Stimulated activated CD4-positive, alpha-beta T cell treated with anti-CD3 and anti-CD28 coated beads, Interleukin-15, amount 100 ng/mL, for 48 hours (primary cell): ENCODE data around the gene TRIM28.
"Not testable (repeated sequence)": the region's sequence is repeated elsewhere in the genome, so short reads cannot be mapped to it uniquely, and the experiment has no call there.

Experiments used
- DNase-seq, 2 donors: peaks; one replicate each; pipeline ENCODE4 v3.0.0-alpha.2; 2020; ENCODE audit warnings: low read depth in 2 of 2

TRIM28 gene

DNA sequence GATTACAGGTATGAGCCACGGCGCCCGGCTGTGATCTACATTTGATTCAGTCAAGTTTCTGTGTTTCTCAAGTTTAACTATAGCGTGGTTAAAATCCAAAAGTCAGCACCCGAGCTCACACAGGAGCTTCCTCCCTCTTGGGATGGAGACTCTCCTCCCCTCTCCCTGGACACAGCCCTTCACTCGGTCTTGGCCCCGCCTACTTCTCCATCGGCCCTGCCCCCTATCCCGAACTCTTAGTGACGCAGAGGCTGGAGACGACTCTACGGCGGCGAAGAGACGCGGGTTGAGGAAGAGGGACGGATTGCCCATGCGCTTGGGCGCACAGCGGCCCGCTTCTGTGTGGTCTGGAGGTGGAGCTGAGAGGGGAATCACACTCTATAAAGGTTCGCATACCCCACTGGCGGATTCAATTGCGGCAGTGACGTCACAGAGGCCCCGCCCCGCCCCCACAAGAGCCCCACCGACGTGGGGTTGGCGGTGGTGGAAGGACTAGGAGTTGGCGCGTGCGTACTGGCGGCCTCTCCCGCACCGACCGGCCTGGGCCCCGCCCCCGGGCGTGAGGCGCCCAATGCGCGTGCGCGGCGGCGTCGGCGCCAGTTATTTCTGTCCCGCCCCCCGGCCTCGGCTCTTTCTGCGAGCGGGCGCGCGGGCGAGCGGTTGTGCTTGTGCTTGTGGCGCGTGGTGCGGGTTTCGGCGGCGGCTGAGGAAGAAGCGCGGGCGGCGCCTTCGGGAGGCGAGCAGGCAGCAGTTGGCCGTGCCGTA lies at the start of gene TRIM28:
TSS of gene TRIM28 (plus strand) at position 239 of the 765 bp plus-strand sequence. CDS start 694 bp downstream, outside the sequence.
- peak; percentile 99 to 100 for DNase-seq

DNA sequence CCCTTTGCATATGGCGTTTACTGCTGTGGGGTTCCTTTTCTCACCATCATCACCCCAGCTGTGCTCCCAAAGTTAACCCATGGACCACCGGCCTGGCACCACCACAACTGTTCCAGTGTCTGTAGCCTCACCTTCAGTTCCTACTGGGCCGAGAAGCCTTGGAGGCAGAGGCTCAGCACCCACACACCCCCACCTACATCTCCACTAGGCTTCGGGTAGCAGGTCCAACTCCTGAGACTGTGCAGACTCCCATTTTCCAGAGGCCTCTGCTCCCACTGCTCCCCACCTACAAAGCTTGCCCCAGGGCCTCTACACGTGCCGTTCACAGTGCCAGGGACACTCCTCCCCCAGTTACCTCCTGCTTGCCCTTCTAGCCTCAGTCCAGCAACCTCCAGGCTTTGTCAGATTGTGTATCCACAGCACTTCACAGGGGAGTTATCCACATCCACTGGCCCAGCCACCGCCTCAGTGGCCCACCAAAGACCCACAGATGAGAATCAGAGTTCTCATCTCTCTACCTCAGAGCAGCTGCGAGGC lies 46.2 kb upstream of the TRIM28 start:
- DNase-seq: no peak

DNA sequence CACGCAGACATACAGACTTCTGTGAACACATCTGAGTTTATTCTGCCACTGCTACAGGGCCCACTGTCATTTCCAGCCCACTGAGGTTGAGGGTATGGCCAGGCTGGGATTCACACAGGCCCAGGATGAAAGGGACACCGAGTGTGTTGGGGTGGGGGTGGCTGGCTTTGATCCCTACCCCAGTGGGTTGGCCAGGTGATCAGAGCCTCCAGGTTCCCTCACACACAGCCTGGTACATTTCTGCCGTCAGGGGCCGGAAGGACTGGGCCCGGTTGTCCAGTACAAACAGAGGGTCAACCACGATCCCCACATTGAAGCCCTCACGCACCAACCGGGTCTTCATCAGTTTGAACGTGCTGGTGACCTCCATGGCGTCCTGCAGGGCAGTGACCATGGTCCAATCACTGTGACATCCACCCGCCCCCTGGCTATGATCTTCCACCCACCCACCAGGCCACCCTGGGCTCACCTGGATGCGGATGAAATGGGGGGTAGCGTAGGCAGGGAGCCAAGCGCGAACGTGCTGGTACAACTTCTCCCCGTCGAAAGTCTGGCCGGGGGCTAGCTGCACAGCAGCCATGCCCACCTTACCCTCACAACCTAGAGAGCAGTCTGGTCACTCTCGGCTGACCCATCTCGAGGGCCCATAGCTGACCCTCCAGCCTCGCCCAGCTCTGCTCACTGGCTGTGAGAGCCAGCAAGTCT lies 45.4 kb upstream of the TRIM28 start:
- DNase-seq: no peak

DNA sequence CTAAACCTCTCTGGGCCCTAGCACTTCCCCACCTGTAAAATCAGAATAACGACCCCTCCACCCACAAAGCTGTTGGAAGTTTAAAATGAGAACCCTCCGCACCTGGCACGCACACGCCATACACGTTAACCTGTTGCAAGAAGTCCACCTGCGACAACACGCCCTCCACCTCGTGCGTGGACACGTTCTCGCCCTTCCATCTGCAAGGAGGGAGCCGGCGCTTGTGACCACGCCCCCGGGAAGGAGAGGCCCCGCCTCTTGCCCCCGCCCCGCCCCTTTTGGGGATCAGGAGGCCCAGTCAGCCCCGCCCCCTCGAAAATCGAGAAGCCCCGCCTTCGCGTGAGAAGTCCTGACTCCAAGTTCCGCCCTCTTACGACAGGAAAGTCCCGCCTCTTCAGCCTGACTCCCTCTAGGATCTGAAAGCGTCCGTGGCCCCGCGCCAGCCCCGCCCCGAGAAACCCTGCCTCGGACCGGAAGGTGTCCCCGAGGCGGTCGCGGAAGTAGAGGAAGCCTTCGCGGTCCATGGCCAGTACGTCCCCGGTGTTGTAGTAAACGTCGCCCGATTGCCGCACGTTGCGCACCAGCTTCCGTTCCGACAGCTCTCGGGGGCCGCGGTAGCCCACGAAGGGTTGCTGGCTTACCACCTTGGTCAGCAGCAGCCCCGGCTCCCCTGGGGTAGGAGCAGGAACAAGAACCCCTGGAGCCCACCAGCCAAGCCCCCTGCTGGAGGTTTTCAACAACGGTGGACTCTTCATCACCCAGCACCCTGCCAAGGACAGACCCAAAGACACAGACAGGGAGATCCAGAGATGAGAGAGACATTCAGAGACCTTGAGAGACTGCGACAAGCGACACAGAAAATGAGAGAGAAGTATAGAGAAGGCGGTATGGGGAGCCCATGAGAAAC lies 44.6 kb upstream of the TRIM28 start:
- DNase-seq: peak; percentile 99 to 100

DNA sequence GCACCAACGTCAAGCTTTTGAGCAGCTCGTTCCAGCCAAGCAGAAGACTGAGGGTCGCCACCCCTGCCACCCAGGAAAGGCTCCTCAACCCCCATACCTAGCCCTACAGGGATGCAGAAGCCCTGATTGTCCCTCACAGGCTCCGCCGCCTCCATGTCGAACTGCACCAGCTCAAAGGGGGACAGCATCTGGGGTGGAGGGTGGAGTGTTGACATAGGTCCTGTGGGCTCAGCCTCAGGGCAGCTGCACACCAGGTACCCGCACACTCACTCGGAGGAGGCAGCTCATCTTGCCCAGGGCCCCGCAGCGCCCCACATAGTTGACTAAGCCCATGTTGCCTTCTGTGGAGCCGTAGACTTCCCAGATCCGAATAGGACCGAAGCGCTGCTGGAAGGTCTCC lies 43.6 kb upstream of the TRIM28 start:
- no peak for DNase-seq

DNA sequence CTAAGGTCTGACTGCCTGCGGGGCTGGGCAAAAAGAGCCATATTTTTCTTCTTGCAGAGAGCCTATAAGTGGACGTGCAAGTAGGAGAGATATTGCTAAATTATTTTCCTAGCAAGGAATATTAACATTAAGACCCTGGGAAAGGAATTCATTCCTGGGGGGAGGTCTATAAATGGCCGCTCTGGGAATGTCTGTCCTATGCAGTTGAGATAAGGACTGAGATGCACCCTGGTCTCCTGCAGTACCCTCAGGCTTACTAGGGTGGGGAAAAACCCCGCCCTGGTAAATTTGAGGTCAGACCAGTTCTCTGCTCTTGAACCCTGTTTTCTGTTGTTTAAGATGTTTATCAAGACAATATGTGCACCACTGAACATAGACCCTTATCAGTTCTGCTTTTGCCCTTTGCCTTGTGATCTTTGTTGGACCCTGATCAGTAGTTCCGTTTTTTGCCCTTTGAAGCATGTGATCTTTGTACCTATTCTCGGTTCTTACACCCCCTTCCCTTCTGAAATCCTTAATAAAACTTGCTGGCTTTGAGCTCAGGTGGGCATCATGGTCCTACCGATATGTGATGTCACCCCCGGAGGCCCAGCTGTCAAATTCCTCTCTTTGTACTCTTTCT lies 36.2 kb upstream of the TRIM28 start:
- DNase-seq: not testable (repeated sequence)

DNA sequence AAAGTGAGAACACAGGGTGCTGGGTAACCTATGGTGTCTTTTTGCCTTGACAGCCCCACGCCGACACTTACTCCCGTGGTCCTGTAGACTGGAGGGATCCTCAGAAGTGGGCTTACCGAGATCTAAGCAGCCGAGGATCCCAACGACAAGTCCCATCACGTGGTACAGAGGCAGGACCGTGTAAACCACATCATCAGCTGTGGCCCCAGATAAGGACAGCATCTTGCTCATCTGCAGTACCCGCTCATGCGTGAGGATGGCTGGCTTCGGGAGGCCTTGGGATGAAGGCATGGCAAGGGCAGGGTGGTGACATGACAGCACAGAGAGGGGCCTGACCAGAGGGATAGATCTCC lies 34.2 kb upstream of the TRIM28 start:
- DNase-seq: no peak

DNA sequence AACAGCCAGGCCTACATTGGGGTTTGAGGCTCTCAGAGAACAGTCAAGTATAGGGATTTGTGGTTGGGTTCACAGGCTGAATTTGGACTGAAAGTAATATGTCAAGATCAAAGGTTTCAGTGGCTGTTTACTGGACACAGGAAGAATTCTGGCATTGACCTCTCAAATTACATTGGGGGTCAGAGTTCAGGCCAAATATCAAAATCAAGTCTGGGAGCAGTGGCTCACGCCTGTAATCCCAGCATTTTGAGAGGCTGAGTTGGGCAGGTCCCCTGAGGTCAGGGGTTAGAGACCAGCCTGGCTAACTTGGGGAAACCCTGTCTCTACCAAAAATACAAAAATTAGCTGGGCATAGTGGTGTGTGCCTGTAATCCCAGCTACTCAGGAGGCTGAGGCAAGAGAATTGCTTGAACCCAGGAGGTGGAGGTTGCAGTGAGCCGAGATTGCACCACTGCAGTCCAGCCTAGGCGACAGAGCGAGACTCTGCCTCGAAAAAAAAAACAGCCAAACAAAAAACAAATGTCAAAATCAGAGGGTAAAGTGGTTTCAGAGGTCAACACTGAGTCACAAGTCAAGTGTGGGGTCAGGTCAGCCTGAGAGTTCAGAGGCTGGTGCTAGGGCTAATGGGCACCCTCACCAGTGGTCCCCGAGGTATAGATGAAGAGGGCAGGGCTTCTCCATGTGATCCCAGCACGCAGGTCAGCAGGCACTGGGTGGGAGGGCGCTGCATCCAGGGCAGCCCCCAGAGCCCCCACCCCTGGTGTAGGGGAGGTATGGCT lies 33.6 kb upstream of the TRIM28 start:
- no peak for DNase-seq

DNA sequence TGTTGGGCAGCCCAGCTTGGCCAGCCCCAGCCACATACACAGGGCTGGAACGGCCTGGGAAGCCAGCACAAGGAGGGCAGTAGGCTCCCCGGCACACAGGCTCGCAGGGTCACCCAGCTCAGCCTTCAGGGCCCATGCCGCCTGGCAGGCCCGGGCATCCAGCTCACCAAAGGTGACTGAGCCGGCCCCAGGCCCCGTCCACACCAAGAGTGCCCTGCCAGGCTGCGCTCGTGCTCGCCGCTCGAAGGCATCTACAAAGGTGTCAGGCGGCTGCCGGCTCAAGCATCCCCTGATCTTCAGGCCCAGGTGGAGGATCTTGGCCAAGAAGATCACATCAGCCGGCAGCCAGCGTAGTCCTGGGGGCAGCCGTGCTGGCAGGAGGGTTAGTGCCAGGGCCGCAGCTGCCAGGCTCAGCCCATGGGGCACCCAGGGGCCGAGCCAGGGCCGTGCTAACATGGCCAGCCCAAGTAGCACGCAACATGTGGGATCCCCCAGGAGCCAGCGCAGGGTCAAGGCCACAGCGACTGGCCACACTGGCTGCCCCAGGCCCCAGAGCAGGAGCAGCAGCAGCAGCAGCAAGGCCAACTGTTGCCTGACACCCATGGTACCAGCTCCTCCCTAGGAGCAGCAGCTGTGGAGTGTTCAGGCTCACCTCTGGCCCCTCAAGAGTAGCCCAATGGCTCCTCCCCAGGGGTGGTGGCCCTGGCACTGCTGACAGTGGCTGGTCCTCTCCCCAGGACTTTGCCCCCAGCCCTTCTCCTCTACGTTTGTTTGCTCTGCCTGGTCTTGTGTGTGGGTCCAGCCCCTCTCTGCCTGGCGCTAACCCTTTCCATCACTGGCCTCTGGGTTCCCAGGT lies 32.3 kb upstream of the TRIM28 start, which contains the start of gene SLC27A5:
TSS of gene SLC27A5 (minus strand) at position 640 of the 856 bp plus-strand sequence. CDS start at position 603, 37 bp downstream.
- DNase-seq: no peak

DNA sequence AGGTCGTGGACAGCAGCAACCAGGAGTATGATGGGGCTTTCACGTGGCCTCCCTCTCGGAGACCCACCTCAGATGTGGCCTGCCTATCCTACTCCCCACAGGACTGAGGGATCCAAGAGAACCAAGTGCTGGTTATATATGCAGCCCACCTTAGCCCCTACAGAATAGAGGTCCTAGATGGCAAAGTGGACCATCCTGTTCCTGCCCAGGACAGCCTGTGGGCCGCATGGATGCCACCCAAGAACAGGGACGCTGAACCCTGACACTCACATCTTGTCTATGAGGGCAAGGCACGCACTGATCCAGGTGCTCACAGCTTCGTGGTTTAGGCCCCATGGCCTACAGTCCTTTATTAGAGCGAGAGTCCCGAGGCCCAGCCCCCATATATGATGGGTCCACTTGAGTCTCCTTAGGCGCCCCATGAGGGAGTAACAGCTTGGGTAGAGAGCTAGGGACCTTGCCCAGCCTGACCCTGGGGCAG lies 30.6 kb upstream of the TRIM28 start:
- no peak for DNase-seq

DNA sequence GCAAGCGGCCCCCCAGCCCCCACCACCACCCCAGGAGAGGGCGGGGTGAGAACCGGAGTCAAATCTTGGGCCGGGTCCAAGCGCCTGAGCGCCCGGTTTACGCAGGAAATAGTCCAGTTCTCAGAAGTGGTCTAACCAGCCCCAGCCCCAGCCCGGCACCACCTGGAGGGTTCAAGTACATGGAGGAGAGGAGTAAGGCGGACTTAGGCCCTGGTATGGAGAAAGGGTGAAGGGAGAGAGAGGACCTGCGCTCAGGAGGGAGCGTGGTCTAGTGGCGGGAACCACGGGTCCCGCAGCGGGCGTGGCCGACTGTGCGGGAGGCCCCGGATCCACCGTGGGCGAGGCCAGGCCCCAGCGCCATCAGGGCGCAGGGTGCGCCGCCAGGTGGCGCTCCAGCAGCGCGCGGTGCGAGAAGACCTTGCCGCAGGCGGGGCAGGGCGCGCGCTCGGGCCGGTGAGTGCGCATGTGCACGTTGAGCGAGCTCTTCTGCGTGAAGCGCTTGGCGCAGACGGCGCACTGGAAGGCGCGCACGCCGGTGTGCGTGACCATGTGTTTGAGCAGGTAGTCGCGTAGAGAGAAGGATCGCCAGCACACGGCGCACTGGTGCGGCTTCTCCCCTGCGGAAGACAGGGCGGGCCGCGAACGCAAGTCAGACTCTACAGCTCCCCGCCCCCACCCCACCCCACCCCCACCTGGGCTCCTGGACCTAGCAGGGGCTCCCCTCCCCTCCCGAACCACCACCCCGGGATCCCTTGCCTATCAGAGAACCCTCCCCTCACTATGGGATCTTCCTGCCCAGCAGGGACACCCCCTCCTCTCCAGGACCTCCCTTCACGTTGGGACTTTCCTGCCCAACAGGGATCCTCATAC lies 29.9 kb upstream of the TRIM28 start:
- DNase-seq: peak; percentile 93 to 97

DNA sequence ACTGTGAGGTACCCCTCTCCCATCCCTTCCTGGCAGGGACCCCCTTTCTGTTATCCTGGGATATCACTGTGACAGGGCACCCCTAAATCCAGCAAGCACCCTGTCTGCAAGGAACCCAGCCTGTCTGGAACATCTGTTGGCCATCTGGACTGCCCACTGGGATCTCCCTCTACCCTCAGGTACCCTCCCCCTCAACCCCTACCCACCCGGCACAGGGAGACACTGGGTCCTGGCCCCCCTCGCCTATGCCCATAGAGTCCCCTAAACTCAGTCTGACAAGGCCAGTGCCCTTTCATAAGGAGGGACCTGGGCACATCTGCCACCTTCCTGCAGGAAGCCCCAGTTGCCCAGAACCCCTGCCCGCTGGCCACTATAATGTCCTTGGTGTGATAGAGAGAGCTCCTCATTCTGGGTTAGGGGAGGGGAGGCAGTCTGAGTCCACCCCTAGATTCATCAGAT lies 29.3 kb upstream of the TRIM28 start:
- DNase-seq: no peak

DNA sequence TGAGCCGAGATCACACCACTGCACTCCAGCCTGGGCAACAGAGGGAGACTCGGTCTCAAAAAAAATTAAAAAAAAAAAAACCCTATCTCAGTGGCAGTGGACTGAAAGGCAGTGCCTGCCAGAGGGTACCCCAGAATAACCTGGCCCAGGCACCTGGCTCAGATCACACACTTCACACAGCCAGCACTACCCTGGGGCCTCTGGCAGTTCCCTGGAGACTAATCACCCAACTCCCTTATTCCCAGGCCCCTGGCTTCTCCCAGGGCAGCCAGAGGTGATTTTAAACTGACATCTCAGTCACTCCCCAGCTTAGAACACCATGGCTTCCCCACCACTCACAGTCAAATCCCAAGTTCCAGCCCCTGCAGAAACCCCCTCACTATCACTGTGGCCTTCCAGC lies 28.6 kb upstream of the TRIM28 start:
- no peak for DNase-seq

DNA sequence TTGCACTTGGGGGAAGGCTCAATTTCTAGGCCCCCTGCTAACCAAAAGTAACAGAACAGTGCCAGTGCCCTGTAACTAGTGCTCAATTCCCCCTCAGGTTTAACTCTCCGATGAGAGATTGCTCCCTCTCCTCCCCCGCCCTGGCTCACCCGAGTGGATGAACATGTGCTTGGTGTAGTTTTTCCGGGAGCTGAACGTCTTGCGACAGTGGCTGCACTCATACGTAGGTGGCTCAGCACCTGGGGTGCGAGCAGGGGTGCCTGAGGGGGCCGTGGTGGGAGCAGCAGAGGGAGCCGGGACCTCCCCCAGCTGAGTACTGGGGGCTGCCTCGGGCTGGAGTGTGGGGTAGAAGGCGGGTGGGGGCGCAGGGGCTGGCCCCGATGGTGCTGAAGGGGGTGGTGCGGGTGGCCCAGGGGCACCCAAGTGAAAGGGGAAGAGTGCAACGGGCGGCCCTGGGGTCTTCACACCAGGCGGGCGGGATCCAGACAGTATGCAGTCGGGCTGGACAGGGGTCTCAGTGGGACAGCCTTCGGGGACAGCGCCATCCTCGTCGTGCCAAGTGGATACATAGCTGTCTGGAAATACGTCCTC lies 27.5 kb upstream of the TRIM28 start:
- DNase-seq: no peak

DNA sequence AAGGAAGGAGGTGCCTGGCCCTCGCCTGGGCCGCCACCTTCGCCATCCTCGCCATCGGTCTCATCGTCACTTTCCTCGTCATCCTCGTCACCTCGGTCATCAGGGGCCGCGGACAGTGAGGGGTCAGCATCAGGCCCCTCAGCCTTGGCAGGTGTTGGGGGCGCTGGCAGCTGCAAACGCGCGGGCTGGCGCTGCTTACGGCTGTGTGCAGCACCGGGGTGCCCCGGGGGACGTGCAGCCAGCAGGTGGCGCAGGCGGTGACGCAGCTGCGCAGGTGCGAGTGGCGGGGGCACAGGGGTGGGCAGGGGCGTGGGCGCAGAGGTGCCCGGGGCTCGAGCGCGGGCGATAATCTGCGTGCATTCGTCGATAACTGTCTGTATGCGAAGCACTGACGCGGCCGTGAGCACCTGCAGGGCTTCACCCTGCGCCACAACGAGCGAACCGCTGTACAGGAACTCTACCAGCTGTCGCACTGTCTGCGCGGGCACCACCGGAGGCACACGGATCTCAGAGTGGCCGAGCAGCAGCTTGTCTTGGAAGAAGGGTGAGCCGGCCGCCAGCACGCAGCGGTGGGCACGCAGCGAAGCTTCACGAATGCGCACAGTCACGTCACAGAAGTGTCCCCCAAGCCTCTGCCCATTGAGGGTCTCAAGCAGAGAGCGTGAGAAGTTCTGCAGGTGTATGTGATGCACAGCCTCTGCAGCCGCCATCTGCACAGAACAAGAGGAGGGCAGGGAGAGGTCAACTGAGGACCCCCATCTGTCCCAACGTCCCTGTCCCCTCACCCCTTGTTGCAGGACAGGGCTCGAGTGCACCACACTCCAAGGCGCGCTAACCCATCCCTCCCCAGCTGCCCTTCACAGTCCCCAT lies 26.7 kb upstream of the TRIM28 start:
- DNase-seq: no peak

DNA sequence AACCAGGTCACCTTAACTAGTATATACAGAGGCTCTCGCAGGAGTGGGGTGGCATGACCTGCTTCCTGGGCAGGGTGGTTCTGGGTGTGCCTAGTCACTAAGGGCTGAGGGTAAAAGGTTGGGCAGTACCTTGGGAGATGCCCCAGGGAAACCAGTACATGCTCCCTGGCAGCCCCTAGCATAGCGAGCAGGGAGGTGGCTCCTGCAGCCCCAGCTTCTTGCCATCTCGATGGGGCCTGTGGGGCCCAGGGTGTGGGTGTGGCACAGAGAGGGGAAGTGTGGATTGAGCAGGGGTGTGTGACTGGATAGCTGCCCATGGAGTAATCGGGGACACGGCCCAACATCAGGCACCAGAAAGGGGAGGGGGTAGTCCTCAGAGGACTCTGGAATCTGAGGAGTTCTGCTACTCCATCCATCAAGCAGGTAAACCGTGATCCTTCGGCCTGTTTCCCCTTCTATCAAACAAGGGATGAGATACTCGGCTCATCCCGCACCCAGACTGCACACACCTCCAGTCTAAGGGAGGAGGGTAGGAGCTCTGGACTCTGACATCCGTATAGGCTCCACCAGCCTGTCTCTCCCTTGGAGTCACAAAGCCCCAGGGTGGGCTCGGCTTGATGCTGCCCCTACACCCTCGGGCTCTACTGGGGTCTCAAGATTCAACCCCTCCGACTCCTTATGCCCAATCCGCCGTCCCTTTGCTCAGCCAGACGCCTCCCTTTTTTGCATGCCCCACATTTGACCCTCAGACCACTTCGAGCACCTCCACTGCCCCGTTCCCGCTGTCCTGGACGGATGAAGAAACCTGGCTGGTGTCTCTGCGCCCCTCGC lies 25.4 kb upstream of the TRIM28 start:
- no peak for DNase-seq
